Epithelial cell of alveolus of lung (primary cell): Measurements from ENCODE around the gene NEK8. TPM values are rescaled to one million over a fixed set of nuclear protein-coding genes. Genes with fewer than 3 reads are reported as not detected.

Experiments
- total RNA-seq: library from RNA; depleted of rRNA; stranded (reverse); fragments of >200 nt; gene quantifications from 2 replicates; pipeline ENCODE4 v1.2.1, GENCODE V29; 2015

NEK8 gene
- total RNA-seq: 1.6 and 2.4 TPM in 2 replicates

GRCh38 chr17:28728364-28729200, at the start of gene NEK8:
Gene NEK8 (plus strand): TSS chr17:28728788. CDS start chr17:28728814, 26 bp downstream.

DNA sequence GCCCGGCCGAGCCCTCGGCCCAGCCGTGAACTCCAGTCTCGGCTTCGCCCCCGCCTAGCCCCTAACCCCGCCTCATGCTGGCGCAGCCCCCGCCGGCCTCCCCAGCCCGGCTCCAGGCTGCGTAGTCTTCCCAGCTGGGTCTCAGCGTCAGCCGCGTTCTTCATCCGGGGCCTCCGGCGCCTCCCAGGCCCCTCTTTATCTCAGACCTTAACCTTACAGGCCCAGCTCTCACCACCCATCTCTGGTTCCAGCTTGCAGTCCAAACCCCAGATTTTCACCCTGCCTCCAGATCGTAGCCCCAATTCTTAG, 16.9 kb upstream of the NEK8 start, which contains the start of gene PROCA1:
TSS of gene PROCA1 (minus strand) at position 166 of the 309 bp plus-strand sequence. CDS start 228 bp downstream, outside the sequence.

DNA sequence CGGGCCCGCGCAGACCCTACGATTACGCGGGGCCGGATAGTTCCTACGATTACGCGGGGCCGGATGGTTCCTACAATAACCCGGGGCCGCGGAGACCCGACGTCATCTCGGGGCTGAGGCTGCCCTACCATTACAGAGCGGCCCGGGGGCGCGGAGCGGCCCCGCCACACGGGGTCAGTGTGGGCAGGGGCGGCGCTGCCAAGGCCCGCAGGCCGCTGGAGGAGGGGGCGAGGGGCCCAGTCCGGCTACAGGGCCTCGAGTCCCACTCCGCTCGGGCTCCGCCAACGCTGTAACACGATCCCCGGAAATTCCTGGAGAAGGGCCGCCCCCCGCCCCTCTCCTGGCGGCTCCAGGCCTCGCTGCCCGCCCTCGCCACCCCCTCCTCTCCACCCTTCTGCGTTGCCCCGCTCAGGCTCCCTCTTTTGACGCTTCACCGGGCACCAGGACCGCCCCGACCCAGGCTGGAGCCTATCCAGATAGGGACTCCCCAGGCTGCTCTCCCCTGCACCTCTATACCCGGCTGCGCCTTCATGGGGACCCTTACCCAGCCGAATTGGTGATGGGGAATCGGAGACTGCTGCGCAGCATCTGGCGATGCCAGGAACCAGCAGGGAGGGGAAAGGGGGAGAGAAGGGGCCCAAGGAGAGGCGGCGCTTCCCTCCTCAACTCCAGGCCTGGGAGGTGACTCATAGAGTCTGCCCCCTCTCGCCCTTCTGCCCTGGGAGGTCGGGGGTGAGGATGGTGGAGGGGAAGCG, 10.8 kb upstream of the NEK8 start, which contains the start of gene RAB34:
TSS of gene RAB34 (minus strand) at position 291 of the 755 bp plus-strand sequence. CDS start 602 bp downstream, outside the sequence.

DNA sequence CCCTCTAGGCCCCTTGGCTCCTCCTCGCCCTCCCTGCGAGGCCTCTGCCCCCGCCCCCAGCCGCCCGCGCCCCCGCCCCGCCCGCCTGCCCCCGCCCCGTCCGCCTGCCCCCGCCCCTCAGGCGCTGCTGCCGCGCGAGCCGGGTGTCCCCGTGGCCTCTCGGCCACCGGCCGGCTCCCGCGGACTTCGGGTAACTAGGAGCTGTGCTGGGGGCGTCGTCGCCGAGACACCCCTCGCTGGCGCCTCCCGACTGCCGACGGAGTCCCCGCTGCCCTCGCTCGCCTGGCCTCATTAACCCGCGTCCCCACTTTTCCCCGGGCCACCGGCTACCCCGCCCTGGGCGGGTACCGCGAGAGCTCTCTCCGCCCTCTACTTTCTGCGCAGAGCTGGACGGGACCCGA, 2.4 kb upstream of the NEK8 start, which contains the start of gene TLCD1:
TSS of gene TLCD1 (minus strand) at position 8 of the 401 bp plus-strand sequence. CDS start 136 bp downstream, outside the sequence.

DNA sequence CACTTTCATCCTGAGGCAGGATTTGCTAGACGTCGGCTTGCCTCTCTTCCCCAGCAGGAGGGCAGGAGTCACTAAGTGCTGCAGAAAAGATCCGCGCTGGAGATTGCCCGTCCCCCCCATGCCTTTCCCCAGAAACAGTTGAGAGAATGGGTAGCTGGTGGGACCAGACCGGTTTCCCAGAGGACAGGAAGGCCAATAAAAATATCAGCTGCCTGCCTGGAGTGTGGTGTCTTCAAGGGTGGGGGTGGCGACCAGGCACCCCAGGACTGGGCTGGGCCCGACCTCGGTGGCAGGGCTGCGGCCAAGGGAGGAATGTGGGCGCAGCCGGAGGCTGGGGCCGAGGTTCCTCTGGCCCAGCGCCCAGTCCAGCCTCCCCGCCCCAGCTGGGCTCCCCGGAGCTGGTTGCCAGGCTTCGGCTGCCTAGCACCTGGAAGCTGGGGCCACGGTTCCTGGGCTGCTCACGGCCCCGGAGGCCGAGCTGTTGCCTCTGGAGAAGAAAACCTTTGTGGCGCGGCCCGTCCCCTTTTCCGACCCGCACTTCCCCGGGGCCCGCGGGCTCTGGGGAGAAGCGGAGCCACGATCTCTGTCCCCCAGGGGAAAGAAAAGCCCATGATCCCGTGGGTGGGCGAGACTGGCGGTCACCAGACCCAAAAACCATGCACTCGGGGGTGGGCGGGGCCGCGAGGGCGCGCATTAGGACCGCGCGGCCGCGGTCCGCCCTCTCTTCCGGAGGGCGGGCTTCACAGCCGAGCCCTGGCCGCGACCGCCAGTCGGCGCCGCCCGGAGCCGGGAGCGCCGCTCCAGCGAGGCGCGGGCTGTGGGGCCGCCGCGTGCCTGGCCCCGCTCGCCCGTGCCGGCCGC, 14.9 kb downstream of the NEK8 start, which contains the start of gene TRAF4:
TSS of gene TRAF4 (plus strand) at position 769 of the 861 bp plus-strand sequence. CDS start 102 bp downstream, outside the sequence.

Other genes with a start within 250 kb of the NEK8 start
- not detected in 2 replicates for gene FOXN1, start 222.4 kb upstream of the NEK8 start, total RNA-seq
- gene UNC119, start 176.2 kb upstream of the NEK8 start, total RNA-seq: 24.0 and 48.5 TPM in 2 replicates
- gene PIGS, start 157.3 kb upstream of the NEK8 start, total RNA-seq: 68.5 and 114 TPM in 2 replicates
- 130 and 212 TPM in 2 replicates for gene ALDOC, start 151.9 kb upstream of the NEK8 start, total RNA-seq
- gene SPAG5, start 129.8 kb upstream of the NEK8 start, total RNA-seq: 19.0 and 26.4 TPM in 2 replicates
- gene RSKR, start 114.6 kb upstream of the NEK8 start, total RNA-seq: 0.91 and 3.7 TPM in 2 replicates
- 79.1 and 90.8 TPM in 2 replicates for gene BLTP2, start 83.6 kb upstream of the NEK8 start, total RNA-seq
- gene SDF2, start 66.9 kb upstream of the NEK8 start, total RNA-seq: 59.8 and 68.8 TPM in 2 replicates
- gene SUPT6H, start 66.6 kb upstream of the NEK8 start, total RNA-seq: 30.6 and 50.3 TPM in 2 replicates
- 0.39 and 3.8 TPM in 2 replicates for gene PROCA1, start 16.9 kb upstream of the NEK8 start, total RNA-seq
- gene RAB34, start 10.9 kb upstream of the NEK8 start, total RNA-seq: 348 and 466 TPM in 2 replicates
- gene RPL23A, start 8.8 kb upstream of the NEK8 start, total RNA-seq: 866 and 1,222 TPM in 2 replicates
- gene TLCD1, start 2.6 kb upstream of the NEK8 start, total RNA-seq: 0.96 and 18.4 TPM in 2 replicates
- gene TRAF4, start 15.2 kb downstream of the NEK8 start, total RNA-seq: 23.6 and 39.0 TPM in 2 replicates
- gene FAM222B, start 114.0 kb downstream of the NEK8 start, total RNA-seq: 8.9 and 12.0 TPM in 2 replicates
- 48.5 and 56.0 TPM in 2 replicates for gene ERAL1, start 126.2 kb downstream of the NEK8 start, total RNA-seq
- gene FLOT2, start 168.9 kb downstream of the NEK8 start, total RNA-seq: 56.8 and 60.4 TPM in 2 replicates
- gene DHRS13, start 174.3 kb downstream of the NEK8 start, total RNA-seq: 4.7 and 14.2 TPM in 2 replicates
- gene PHF12, start 222.7 kb downstream of the NEK8 start, total RNA-seq: 18.9 and 34.8 TPM in 2 replicates